Liver (tissue), 9 donors: Measurements from ENCODE around the gene MSH3. TPM values are rescaled to one million over a fixed set of nuclear protein-coding genes. Genes with fewer than 3 reads are reported as not detected.

Experiments used
- DNase-seq: peaks from one replicate; pipeline ENCODE4 v3.0.0-alpha.2; 2017; ENCODE audit warnings: low spot score
- H3K27ac ChIP-seq, 2 donors: one replicate each; pipeline ENCODE4 v1.7.0; 2013; ENCODE audit warnings: inconsistent platforms in 2 of 2, low read length in 2 of 2, control low read depth in 1 of 2, low read depth in 1 of 2, mild to moderate bottlenecking in 1 of 2
- H3K27me3 ChIP-seq, 4 donors: one replicate each; pipeline versions ENCODE4 v1.6.1 to v1.7.0; 2013; ENCODE audit warnings: low read length in 3 of 4, inconsistent platforms in 1 of 4, mild to moderate bottlenecking in 1 of 4, moderate library complexity in 1 of 4; ENCODE audit not compliant: control insufficient read depth in 4 of 4, insufficient read depth in 4 of 4
- H3K36me3 ChIP-seq, 4 donors: one replicate each; pipeline versions ENCODE4 v1.6.1 to v1.7.0; 2013; ENCODE audit warnings: low read length in 3 of 4, mild to moderate bottlenecking in 3 of 4, low read depth in 1 of 4, moderate library complexity in 1 of 4; ENCODE audit not compliant: control insufficient read depth in 4 of 4, insufficient read depth in 3 of 4
- H3K4me1 ChIP-seq, 4 donors: one replicate each; pipeline versions ENCODE4 v1.6.1 to v1.7.0; 2013; ENCODE audit warnings: low read length in 3 of 4, mild to moderate bottlenecking in 3 of 4, moderate library complexity in 1 of 4; ENCODE audit not compliant: control insufficient read depth in 4 of 4, insufficient read depth in 4 of 4
- H3K4me3 ChIP-seq, 3 donors: one replicate each; pipeline versions ENCODE4 v1.6.1 to v1.7.0; 2013; ENCODE audit warnings: low read length in 3 of 3, control low read depth in 1 of 3, low read depth in 1 of 3, mild to moderate bottlenecking in 1 of 3
- H3K9ac ChIP-seq, 2 donors: one replicate each; pipeline ENCODE4 v1.7.0; 2013; ENCODE audit warnings: low read length in 2 of 2, mild to moderate bottlenecking in 2 of 2, moderate library complexity in 2 of 2, control low read depth in 1 of 2, low read depth in 1 of 2
- H3K9me3 ChIP-seq, 4 donors: one replicate each; pipeline versions ENCODE4 v1.6.1 to v1.7.0; 2013; ENCODE audit warnings: low read length in 3 of 4; ENCODE audit not compliant: control insufficient read depth in 4 of 4
- FOXA1 ChIP-seq: IDR thresholded peaks from 2 replicates; pipeline ENCODE4 v1.6.1; 2016; ENCODE audit warnings: antibody characterized with exemption
- FOXA2 ChIP-seq: IDR thresholded peaks from 2 replicates; pipeline ENCODE4 v1.6.1; 2016; ENCODE audit warnings: antibody characterized with exemption
- GABPA ChIP-seq, 2 donors: IDR thresholded peaks in 1 of 2; conservative IDR thresholded peaks in 1 of 2; 2 replicates each; pipeline ENCODE4 v1.6.1; 2016; ENCODE audit warnings: antibody characterized with exemption in 2 of 2, mild to moderate bottlenecking in 1 of 2, moderate library complexity in 1 of 2
- HNF4A ChIP-seq, 2 donors: conservative IDR thresholded peaks; 2 replicates each; pipeline ENCODE4 v1.6.1; 2016; ENCODE audit warnings: antibody characterized with exemption in 2 of 2, mild to moderate bottlenecking in 2 of 2
- HNF4G ChIP-seq: IDR thresholded peaks from 2 replicates; pipeline ENCODE4 v1.6.1; 2016; ENCODE audit warnings: antibody characterized with exemption
- JUND ChIP-seq, 2 donors: IDR thresholded peaks; 2 replicates each; pipeline ENCODE4 v1.6.1; 2016; ENCODE audit warnings: antibody characterized with exemption in 2 of 2
- NR2F2 ChIP-seq: IDR thresholded peaks from 2 replicates; pipeline ENCODE4 v1.6.1; 2016; ENCODE audit warnings: antibody characterized with exemption
- RAD21 ChIP-seq, 2 donors: IDR thresholded peaks; 2 replicates each; pipeline ENCODE4 v1.6.1; 2016; ENCODE audit warnings: antibody characterized with exemption in 2 of 2, mild to moderate bottlenecking in 2 of 2
- SP1 ChIP-seq: IDR thresholded peaks from 2 replicates; pipeline ENCODE4 v1.6.1; 2018; ENCODE audit warnings: antibody characterized with exemption, mild to moderate bottlenecking
- TAF1 ChIP-seq: conservative IDR thresholded peaks from 2 replicates; pipeline ENCODE4 v1.6.1; 2016; ENCODE audit warnings: antibody characterized with exemption, mild to moderate bottlenecking
- YY1 ChIP-seq: IDR thresholded peaks from 2 replicates; pipeline ENCODE4 v1.6.1; 2016; ENCODE audit warnings: antibody characterized with exemption, mild to moderate bottlenecking
- WGBS: extraction: QIAGEN DNeasy Blood & Tissue Kit; methylation state at CpG from one replicate; pipeline ENCODE4 v1.1.7; 2013; 5-methylcytosine and 5-hydroxymethylcytosine counted together
- polyA plus RNA-seq, 2 donors: library from polyadenylated mRNA; stranded (reverse) in 1 of 2; unstranded in 1 of 2; fragments of 200-250 nt in 1 of 2; fragments of >200 nt in 1 of 2; fragmentation: Nextera tagmentation in 1 of 2; extraction: Ambion mirVana in 1 of 2; gene quantifications; one replicate each; pipeline versions ENCODE4 v1.2.1 to v1.2.3, GENCODE V29; 2013 to 2015
- total RNA-seq, 2 donors: library from RNA; depleted of rRNA; stranded (reverse); fragments of >200 nt; gene quantifications; one replicate each; pipeline ENCODE4 v1.2.3, GENCODE V29; 2014
- TF ChIP-seq, protein P1 (sequence below): IDR thresholded peaks from 2 replicates; pipeline ENCODE4 v1.6.1; 2016; ENCODE audit warnings: antibody characterized with exemption
- TF ChIP-seq, protein P2 (sequence below): IDR thresholded peaks from 2 replicates; pipeline ENCODE4 v1.6.1; 2016; ENCODE audit warnings: antibody characterized with exemption
- TF ChIP-seq, protein P3 (sequence below): IDR thresholded peaks from 2 replicates; pipeline ENCODE4 v1.6.1; 2016; ENCODE audit warnings: antibody characterized with exemption
- TF ChIP-seq, protein P4 (sequence below): fragments of 150-350 bp; IDR thresholded peaks from 2 replicates; pipeline ENCODE4 v1.5.1; 2017; ENCODE audit warnings: improper control_type of control experiment, low read depth, low read length; ENCODE audit not compliant: missing input control
- TF ChIP-seq, protein P5 (sequence below): IDR thresholded peaks from 2 replicates; pipeline ENCODE4 v1.6.1; 2016; ENCODE audit warnings: antibody characterized with exemption, mild to moderate bottlenecking
- donor health status: healthy.
- donor health status: healthy.
- donor health status: healthy.
- donor health status: healthy.
- donor health status: healthy.

Gene MSH3
- total and polyA plus RNA-seq, 4 donors = 3.0 to 19.1 (median 7.9) TPM

DNA sequence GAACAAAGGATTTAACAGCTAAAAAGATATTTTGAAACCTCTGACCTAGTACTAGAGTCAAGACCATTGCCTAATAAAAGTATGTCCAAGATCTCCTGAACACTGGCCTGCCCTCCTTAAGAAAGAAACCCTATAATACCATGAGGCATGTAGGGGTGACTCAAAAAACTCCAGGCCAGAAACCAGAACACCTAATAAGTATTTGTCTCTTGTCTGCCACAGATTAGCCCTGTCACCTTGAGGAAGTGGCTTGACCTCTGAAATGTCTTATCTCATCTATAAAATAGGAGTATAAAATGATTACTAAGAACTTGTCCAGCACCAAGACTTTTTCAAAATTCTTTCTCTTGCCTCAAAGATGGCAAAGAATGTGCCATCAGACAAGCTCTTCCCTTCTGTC is 180.3 kb downstream of the MSH3 start:
- Histone ChIP-seq H3K36me3 (no peaks in the 10 kb centered on the region), H3K9ac (no peak overlapping the region), H3K4me1 (no peaks in the 10 kb centered on the region), H3K27ac (no peak overlapping the region), H3K27me3 (no peaks in the 10 kb centered on the region), H3K4me3 (no peak overlapping the region), H3K9me3 (no peaks in the 10 kb centered on the region)
- TF ChIP-seq NR2F2 (no peak), HNF4G (no peak), TAF1 (no peak), GABPA (IDR thresholded peaks at IDR 0.05 in 1 of 2, conservative IDR thresholded peaks at IDR 0.05 in 1 of 2) (no peak), YY1 (no peak)
- TF ChIP-seq, protein P1, sequence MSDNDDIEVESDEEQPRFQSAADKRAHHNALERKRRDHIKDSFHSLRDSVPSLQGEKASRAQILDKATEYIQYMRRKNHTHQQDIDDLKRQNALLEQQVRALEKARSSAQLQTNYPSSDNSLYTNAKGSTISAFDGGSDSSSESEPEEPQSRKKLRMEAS = no peak
- no peak for DNase-seq

DNA sequence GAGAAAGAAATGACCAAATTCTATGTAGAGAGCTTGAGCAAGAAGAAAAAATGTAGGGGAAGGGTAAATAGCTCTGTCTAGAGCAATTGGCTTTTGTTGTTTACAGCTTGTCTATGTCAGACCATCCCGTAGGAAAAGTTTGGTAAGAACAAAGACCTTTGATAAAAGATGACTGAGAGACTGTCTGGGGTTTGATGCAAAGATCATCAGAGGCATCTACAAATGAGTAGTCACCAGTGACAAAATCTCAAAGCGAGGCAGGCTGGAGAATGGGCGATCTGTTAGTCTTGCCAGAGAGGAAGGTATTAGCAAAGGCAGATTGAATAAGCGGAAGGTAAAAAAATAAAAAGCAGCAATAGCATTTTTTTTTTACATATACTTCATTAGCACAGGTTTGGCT is 180.7 kb downstream of the MSH3 start:
- no peak for DNase-seq
- no peaks in the 10 kb centered on the region for H3K27me3 ChIP-seq
- H3K9me3 ChIP-seq = no peaks in the 10 kb centered on the region
- no peak overlapping the region for H3K27ac ChIP-seq
- TF ChIP-seq YY1 (no peak), FOXA1 (no peak), FOXA2 (no peak), HNF4A (conservative IDR thresholded peaks at IDR 0.05) (no peak), TAF1 (no peak), SP1 (no peak), NR2F2 (no peak), HNF4G (no peak), JUND (IDR thresholded peaks at IDR 0.05) (no peak), RAD21 (IDR thresholded peaks at IDR 0.05) (no peak)
- TF ChIP-seq, protein P2, sequence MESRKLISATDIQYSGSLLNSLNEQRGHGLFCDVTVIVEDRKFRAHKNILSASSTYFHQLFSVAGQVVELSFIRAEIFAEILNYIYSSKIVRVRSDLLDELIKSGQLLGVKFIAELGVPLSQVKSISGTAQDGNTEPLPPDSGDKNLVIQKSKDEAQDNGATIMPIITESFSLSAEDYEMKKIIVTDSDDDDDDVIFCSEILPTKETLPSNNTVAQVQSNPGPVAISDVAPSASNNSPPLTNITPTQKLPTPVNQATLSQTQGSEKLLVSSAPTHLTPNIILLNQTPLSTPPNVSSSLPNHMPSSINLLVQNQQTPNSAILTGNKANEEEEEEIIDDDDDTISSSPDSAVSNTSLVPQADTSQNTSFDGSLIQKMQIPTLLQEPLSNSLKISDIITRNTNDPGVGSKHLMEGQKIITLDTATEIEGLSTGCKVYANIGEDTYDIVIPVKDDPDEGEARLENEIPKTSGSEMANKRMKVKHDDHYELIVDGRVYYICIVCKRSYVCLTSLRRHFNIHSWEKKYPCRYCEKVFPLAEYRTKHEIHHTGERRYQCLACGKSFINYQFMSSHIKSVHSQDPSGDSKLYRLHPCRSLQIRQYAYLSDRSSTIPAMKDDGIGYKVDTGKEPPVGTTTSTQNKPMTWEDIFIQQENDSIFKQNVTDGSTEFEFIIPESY = no peak
- TF ChIP-seq, protein P3, sequence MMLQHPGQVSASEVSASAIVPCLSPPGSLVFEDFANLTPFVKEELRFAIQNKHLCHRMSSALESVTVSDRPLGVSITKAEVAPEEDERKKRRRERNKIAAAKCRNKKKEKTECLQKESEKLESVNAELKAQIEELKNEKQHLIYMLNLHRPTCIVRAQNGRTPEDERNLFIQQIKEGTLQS = no peak
- TF ChIP-seq, protein P1 = no peak
- TF ChIP-seq, protein P4, sequence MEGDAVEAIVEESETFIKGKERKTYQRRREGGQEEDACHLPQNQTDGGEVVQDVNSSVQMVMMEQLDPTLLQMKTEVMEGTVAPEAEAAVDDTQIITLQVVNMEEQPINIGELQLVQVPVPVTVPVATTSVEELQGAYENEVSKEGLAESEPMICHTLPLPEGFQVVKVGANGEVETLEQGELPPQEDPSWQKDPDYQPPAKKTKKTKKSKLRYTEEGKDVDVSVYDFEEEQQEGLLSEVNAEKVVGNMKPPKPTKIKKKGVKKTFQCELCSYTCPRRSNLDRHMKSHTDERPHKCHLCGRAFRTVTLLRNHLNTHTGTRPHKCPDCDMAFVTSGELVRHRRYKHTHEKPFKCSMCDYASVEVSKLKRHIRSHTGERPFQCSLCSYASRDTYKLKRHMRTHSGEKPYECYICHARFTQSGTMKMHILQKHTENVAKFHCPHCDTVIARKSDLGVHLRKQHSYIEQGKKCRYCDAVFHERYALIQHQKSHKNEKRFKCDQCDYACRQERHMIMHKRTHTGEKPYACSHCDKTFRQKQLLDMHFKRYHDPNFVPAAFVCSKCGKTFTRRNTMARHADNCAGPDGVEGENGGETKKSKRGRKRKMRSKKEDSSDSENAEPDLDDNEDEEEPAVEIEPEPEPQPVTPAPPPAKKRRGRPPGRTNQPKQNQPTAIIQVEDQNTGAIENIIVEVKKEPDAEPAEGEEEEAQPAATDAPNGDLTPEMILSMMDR = no peak
- TF ChIP-seq, protein P5, sequence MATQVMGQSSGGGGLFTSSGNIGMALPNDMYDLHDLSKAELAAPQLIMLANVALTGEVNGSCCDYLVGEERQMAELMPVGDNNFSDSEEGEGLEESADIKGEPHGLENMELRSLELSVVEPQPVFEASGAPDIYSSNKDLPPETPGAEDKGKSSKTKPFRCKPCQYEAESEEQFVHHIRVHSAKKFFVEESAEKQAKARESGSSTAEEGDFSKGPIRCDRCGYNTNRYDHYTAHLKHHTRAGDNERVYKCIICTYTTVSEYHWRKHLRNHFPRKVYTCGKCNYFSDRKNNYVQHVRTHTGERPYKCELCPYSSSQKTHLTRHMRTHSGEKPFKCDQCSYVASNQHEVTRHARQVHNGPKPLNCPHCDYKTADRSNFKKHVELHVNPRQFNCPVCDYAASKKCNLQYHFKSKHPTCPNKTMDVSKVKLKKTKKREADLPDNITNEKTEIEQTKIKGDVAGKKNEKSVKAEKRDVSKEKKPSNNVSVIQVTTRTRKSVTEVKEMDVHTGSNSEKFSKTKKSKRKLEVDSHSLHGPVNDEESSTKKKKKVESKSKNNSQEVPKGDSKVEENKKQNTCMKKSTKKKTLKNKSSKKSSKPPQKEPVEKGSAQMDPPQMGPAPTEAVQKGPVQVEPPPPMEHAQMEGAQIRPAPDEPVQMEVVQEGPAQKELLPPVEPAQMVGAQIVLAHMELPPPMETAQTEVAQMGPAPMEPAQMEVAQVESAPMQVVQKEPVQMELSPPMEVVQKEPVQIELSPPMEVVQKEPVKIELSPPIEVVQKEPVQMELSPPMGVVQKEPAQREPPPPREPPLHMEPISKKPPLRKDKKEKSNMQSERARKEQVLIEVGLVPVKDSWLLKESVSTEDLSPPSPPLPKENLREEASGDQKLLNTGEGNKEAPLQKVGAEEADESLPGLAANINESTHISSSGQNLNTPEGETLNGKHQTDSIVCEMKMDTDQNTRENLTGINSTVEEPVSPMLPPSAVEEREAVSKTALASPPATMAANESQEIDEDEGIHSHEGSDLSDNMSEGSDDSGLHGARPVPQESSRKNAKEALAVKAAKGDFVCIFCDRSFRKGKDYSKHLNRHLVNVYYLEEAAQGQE = no peak
- H3K4me1 ChIP-seq = no peaks in the 10 kb centered on the region
- H3K36me3 ChIP-seq = no peaks in the 10 kb centered on the region
- no peak overlapping the region for H3K4me3 ChIP-seq
- WGBS = 96% methylated on average over 4 of the region's 4 CpGs
- H3K9ac ChIP-seq = no peak overlapping the region
